Osteocyte (in vitro differentiated cells): ENCODE measurements around the gene TRIM28. TPM values are rescaled to one million over a fixed set of nuclear protein-coding genes. Genes with fewer than 3 reads are reported as not detected.
"Not testable (repeated sequence)": the region's sequence is repeated elsewhere in the genome, so short reads cannot be mapped to it uniquely, and the experiment has no call there.

Experiments
- DNase-seq: peaks from one replicate; pipeline ENCODE4 v3.0.0; 2021; ENCODE audit warnings: mixed read lengths; ENCODE audit not compliant: unreplicated experiment; ENCODE audit errors: extremely low spot score
- H3K27ac Mint-ChIP-seq: one replicate; pipeline ENCODE4 v1.8.0; 2021; ENCODE audit warnings: mild to moderate bottlenecking, mixed read lengths; ENCODE audit not compliant: unreplicated experiment
- H3K27me3 Mint-ChIP-seq: one replicate; pipeline ENCODE4 v1.8.0; 2021; ENCODE audit warnings: mixed read lengths; ENCODE audit not compliant: unreplicated experiment
- H3K36me3 Mint-ChIP-seq: one replicate; pipeline ENCODE4 v1.8.0; 2021; ENCODE audit warnings: mixed read lengths; ENCODE audit not compliant: unreplicated experiment
- H3K4me1 Mint-ChIP-seq: one replicate; pipeline ENCODE4 v1.8.0; 2021; ENCODE audit warnings: mixed read lengths; ENCODE audit not compliant: unreplicated experiment
- H3K4me3 Mint-ChIP-seq: one replicate; pipeline ENCODE4 v1.8.0; 2021; ENCODE audit warnings: mild to moderate bottlenecking, moderate library complexity, mixed read lengths; ENCODE audit not compliant: unreplicated experiment
- H3K9me3 Mint-ChIP-seq: one replicate; pipeline ENCODE4 v1.8.0; 2021; ENCODE audit warnings: mixed read lengths; ENCODE audit not compliant: unreplicated experiment
- CTCF ChIP-seq: fragments of 200-600 bp; sonication (generic); IDR thresholded peaks from 2 replicates; pipeline ENCODE4 v1.5.0; 2021; ENCODE audit warnings: antibody characterized with exemption, mild to moderate bottlenecking, moderate library complexity
- total RNA-seq: library from RNA; stranded (reverse); gene quantifications from 2 replicates; pipeline ENCODE4 v1.2.1, GENCODE V29; 2021

The TRIM28 gene
- total RNA-seq, 1 donor from 2014 or later, result 354 TPM

GRCh38 chr19:58573658-58574164, 29.8 kb downstream of the TRIM28 start:
- no peak for DNase-seq

GRCh38 chr19:58575183-58576041, 31.5 kb downstream of the TRIM28 start:
- DNase-seq, result peak; percentile 97
- TF ChIP-seq CTCF, result peak; percentile 12
- Mint-ChIP-seq H3K27ac (peak overlapping the region; percentile 99), H3K4me3 (peak overlapping the region; percentile 99), H3K36me3 (no peaks in the 10 kb centered on the region), H3K4me1 (peaks cover 28% of the 10 kb centered on the region), H3K27me3 (no peaks in the 10 kb centered on the region), H3K9me3 (no peaks in the 10 kb centered on the region)

More at GRCh38 chr19:58573658-58574164, 29.8 kb downstream of the TRIM28 start:
- Mint-ChIP-seq H3K4me3 (peak overlapping the region; percentile 99), H3K27ac (peak overlapping the region; percentile 99), H3K4me1 (peaks cover 28% of the 10 kb centered on the region), H3K9me3 (no peaks in the 10 kb centered on the region), H3K36me3 (no peaks in the 10 kb centered on the region), H3K27me3 (no peaks in the 10 kb centered on the region)
- no peak for TF ChIP-seq CTCF

- not testable (repeated sequence) for H3K9me3 Mint-ChIP-seq, H3K36me3 Mint-ChIP-seq, H3K27me3 Mint-ChIP-seq, H3K4me3 Mint-ChIP-seq
- Mint-ChIP-seq H3K27ac (peak overlapping the region; percentile 41), H3K4me1 (peaks cover 24% of the 10 kb centered on the region)
- peak; percentile 51 for DNase-seq
These were observed 33.7 kb downstream of the TRIM28 start for GRCh38 chr19:58577581-58577980.

GRCh38 chr19:58578012-58578925, 34.4 kb downstream of the TRIM28 start:
- DNase-seq, result peak; percentile 66
- Mint-ChIP-seq H3K27me3 (no peaks in the 10 kb centered on the region), H3K4me3 (no peak overlapping the region), H3K9me3 (no peaks in the 10 kb centered on the region), H3K4me1 (peaks cover 23% of the 10 kb centered on the region), H3K27ac (no peak overlapping the region), H3K36me3 (peaks cover 13% of the 10 kb centered on the region)
- TF ChIP-seq CTCF, result no peak

GRCh38 chr19:58579473-58580142, 35.7 kb downstream of the TRIM28 start:
- Mint-ChIP-seq H3K4me3 (no peak overlapping the region), H3K27me3 (no peaks in the 10 kb centered on the region)

More at GRCh38 chr19:58579473-58580142, 35.7 kb downstream of the TRIM28 start:
- H3K4me1 Mint-ChIP-seq, result peaks cover 11% of the 10 kb centered on the region
- H3K27ac Mint-ChIP-seq, result peak overlapping the region; percentile 58
- H3K9me3 Mint-ChIP-seq, result no peaks in the 10 kb centered on the region
- TF ChIP-seq CTCF, result no peak
- peaks cover 14% of the 10 kb centered on the region for H3K36me3 Mint-ChIP-seq
- DNase-seq, result peak; percentile 71
